Tracheal epithelial cell (primary cell): Measurements from ENCODE around the gene SOX30. TPM values are rescaled to one million over a fixed set of nuclear protein-coding genes. Genes with fewer than 3 reads are reported as not detected.

Experiments
- total RNA-seq: library from RNA; depleted of rRNA; stranded (reverse); fragments of >200 nt; gene quantifications from 2 replicates; pipeline ENCODE4 v1.2.1, GENCODE V29; 2014

SOX30 gene
- 0.24 TPM in 1 of 2 replicates, not detected in the other for total RNA-seq

DNA sequence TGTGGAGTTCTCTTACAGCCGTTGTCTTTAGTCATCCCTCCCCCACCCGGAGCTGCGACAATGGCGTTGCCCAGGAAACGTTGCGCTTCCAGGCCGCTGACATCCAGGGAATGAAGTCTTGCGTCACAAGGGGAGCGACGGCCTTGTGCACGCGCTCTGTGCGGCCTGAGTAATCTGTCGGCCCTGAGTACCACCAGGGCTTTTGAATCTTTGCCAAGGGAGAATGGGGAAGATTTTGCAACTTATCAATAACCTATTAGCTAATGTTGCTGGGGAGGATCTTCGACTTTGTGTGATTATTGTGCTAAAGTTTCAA is at the start of gene SOX30:
TSS of gene SOX30 (minus strand) at position 62 of the 316 bp plus-strand sequence. CDS start 360 bp downstream, outside the sequence.

DNA sequence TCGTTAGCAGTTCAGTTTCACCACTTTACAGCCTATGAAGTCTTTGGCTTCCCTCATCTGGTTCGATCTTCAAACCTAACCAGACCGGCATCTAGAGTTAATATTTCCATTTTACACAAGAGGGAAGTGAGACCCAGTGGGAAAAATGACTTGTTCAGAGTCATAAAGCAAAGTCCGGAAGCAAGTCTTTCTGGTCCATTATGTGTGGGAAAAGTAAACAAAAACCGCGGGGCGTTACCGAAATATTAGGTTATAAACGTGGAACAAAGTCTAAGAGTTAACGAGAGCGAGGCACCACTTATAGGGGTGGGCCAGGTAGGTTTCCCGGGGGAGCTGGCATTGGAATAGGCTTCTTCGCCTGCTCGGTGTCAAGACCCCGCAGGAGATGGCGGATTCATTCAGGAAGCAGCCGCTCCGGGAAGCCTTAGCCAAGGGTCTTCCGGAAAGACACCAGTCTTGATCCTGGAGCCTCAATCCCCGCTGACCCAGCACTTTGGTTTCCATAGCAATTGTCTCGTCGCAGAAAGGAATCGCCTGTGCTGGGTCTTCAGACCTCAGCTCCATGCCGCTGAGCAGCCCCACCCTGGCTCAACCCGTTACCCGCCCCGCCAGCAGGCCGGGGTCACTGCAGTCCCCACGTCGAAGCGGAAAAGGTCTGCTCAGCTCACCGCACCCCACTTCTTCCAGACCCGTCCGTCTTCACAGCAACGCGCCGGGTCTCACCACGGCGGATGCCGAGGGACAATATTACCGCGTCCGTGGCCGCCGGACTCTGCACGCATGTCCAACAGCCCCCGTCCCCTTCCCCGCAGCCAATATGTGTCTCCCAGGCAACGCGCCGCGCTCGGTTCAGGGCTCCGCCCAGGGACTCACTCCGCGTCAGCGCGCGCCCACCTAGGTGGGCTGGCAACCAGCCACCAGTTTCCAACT is 18.7 kb upstream of the SOX30 start, which contains the start of gene C5orf52:
TSS of gene C5orf52 (plus strand) at position 872 of the 930 bp plus-strand sequence. CDS start 82 bp downstream, outside the sequence.

Other genes with a start within 250 kb of the SOX30 start
- 6.0 and 22.2 TPM in 2 replicates for gene NIPAL4, start 192.2 kb downstream of the SOX30 start, total RNA-seq
- 1.1 and 12.5 TPM in 2 replicates for gene ADAM19, start 76.7 kb downstream of the SOX30 start, total RNA-seq
- gene C5orf52, start 19.1 kb upstream of the SOX30 start, total RNA-seq = not detected in 2 replicates
- gene THG1L, start 79.0 kb upstream of the SOX30 start, total RNA-seq = 14.7 and 34.7 TPM in 2 replicates
- gene LSM11, start 91.3 kb upstream of the SOX30 start, total RNA-seq = 3.6 and 4.1 TPM in 2 replicates
- 168 and 201 TPM in 2 replicates for gene CLINT1, start 206.7 kb upstream of the SOX30 start, total RNA-seq